Duodenal mucosa (tissue), 2 donors: ENCODE measurements around the gene NLRC5.

Experiments
- H3K27ac ChIP-seq: one replicate; pipeline ENCODE4 v1.7.0; 2013; ENCODE audit warnings: low read depth, low read length
- H3K27me3 ChIP-seq, 2 donors: one replicate each; pipeline ENCODE4 v1.7.0; 2013; ENCODE audit warnings: low read length in 2 of 2, control low read depth in 1 of 2; ENCODE audit not compliant: insufficient read depth in 2 of 2, control insufficient read depth in 1 of 2
- H3K36me3 ChIP-seq, 2 donors: one replicate each; pipeline ENCODE4 v1.7.0; 2013; ENCODE audit warnings: low read length in 2 of 2, control low read depth in 1 of 2; ENCODE audit not compliant: insufficient read depth in 2 of 2, control insufficient read depth in 1 of 2
- H3K4me1 ChIP-seq, 2 donors: one replicate each; pipeline ENCODE4 v1.7.0; 2013; ENCODE audit warnings: low read length in 2 of 2, control low read depth in 1 of 2; ENCODE audit not compliant: insufficient read depth in 2 of 2, control insufficient read depth in 1 of 2
- H3K4me3 ChIP-seq, 2 donors: one replicate each; pipeline ENCODE4 v1.7.0; 2013; ENCODE audit warnings: low read length in 2 of 2, low read depth in 1 of 2
- H3K9ac ChIP-seq, 2 donors: one replicate each; pipeline ENCODE4 v1.7.0; 2013; ENCODE audit warnings: low read length in 2 of 2, low read depth in 1 of 2
- H3K9me3 ChIP-seq, 2 donors: one replicate each; pipeline ENCODE4 v1.7.0; 2013; ENCODE audit warnings: low read length in 2 of 2, control low read depth in 1 of 2; ENCODE audit not compliant: control insufficient read depth in 1 of 2

Gene NLRC5

DNA sequence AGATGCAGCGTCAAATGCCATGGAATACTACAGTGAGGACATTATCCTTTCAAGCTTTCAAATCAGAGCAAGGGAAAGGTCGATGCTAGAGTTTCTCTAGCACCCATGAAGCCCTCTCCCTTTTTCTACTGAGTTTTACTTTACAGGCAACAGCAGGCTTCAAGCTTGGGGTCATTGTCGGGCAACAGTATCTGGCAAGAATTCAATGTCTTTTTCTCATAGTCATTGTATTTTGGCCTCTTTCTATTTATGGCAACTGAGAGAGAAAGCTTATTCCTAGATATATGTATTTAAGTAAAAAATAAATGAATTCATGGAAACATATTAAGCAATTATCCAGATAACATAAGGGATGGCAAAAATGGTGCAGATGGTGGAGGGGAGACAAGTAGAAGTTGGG is 28.0 kb upstream of the NLRC5 start:
- Histone ChIP-seq H3K9me3 (no peaks in the 10 kb centered on the region), H3K4me3 (no peak overlapping the region), H3K27ac (no peak overlapping the region), H3K27me3 (no peaks in the 10 kb centered on the region), H3K4me1 (peaks cover 7 to 16% of the 10 kb centered on the region in 2 donors), H3K9ac (no peak overlapping the region), H3K36me3 (no peaks in the 10 kb centered on the region)

DNA sequence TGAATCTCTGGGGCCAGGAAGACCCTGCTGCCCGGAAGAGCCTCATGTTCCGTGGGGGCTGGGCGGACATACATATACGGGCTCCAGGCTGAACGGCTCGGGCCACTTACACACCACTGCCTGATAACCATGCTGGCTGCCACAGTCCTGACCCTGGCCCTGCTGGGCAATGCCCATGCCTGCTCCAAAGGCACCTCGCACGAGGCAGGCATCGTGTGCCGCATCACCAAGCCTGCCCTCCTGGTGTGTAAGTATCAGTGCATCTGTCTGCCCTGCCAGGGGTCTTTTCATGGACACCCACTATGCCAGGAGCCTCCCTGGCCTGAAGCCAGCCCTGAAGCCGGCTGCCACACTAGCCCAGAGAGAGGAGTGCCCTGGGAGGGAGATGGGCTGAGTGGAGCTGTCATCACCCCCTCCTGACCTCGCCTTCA is 27.5 kb upstream of the NLRC5 start, which contains the start of gene CETP:
TSS of gene CETP (plus strand) at position 100 of the 431 bp plus-strand sequence. CDS start at position 130, 30 bp downstream.
- no peak within 1 kb of the TSS for H3K27ac ChIP-seq
- no peaks in the 10 kb centered on the region for H3K9me3 ChIP-seq
- no peaks in the 10 kb centered on the region for H3K27me3 ChIP-seq
- H3K36me3 ChIP-seq = no peaks in the 10 kb centered on the region
- no peak within 1 kb of the TSS for H3K4me3 ChIP-seq
- peaks cover 7 to 16% of the 10 kb centered on the region in 2 donors for H3K4me1 ChIP-seq
- no peak within 1 kb of the TSS for H3K9ac ChIP-seq

DNA sequence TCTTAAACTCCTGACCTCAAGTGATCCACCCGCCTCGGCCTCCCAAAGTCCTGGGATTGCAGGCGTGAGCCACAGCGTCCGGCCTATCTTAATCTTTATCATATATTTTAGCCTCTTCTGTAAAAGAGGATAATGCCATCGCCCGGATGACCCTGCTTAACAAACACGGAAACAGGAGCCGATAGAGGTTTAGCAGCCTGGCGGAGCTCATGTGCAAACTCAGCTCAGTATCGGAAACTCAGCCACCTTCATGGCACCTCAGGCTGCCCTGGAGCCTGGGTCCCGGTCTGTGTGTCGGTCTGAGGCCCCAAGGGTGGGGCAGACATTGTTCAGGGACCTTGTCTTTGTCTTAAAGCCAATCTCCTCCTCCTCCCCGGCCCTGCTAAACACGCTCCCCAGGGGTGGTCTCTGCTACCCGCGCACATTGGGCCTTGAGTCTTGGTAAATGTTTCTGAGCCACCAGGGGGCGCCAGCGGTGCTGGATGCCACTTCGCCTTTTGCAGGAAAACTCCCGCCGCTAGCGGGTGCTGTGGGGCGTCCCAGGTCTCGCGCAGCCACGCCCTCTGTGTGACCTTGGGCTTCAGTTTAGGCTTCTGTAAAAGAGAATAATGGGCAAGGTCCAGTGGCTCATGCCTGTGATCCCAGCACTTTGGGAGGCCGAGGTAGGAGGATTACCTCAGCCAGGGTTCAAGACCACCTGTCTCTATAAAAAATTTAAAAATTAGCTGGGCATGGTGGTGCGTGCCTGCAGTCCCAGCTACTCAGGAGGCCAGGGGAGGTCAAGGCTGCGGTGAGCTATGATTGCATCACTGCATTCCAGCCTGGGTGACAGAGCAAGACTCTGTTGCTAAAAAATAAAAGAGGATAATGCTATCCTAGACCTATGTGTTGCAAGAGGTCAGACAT is 24.9 kb upstream of the NLRC5 start:
- H3K9me3 ChIP-seq = no peaks in the 10 kb centered on the region
- no peaks in the 10 kb centered on the region for H3K27me3 ChIP-seq
- H3K36me3 ChIP-seq = no peaks in the 10 kb centered on the region
- H3K4me1 ChIP-seq = peaks cover 7 to 16% of the 10 kb centered on the region in 2 donors
- H3K27ac ChIP-seq = no peak overlapping the region
- no peak overlapping the region for H3K9ac ChIP-seq
- H3K4me3 ChIP-seq = no peak overlapping the region

DNA sequence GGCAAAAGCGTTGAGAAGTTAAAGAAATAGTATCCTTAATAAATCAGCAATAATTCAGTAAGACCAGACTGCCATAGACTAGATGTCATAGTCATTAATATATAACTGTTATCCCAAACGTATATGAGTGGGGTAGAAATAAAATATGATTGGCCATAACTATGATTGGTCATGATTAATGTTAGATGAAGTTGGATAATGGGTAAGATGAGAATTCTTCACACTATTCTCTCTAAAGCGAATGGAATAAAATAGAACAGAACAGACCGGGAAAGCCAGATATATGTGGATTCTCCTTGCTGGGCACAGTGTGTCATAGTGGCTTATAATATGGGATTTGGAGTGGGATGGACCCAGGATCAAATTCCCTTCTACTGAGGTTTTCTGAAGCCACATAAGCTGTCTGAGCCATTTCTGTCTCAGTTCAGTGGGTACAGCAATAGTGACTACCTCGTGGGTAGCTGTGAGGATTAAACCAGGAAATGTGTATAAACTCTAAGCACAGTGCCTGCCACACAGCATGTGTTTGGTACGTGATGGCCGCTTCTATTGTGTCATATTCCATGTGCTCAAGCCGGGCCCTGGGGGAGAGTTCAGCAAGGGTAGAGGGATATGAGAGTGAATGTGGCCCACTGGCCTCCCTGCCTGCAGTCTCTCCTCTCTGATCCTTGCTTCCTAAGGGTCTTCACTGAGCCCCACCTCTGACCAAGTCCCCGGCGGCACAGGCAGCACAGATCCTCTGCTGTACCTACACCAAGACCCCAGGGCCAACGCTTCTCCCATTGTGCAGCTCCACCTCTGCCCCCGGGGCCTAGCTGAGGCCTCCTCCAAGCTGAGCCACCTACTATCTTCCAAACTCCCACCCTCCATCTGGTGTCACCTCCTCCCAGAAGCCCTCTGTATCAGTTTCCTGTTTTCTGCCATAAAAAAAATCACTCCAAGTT is 23.9 kb upstream of the NLRC5 start:
- no peak overlapping the region for H3K27ac ChIP-seq
- no peaks in the 10 kb centered on the region for H3K36me3 ChIP-seq
- no peaks in the 10 kb centered on the region for H3K27me3 ChIP-seq
- H3K9me3 ChIP-seq = no peaks in the 10 kb centered on the region
- no peak overlapping the region for H3K4me3 ChIP-seq
- H3K9ac ChIP-seq = no peak overlapping the region
- peaks cover 7 to 16% of the 10 kb centered on the region in 2 donors for H3K4me1 ChIP-seq

DNA sequence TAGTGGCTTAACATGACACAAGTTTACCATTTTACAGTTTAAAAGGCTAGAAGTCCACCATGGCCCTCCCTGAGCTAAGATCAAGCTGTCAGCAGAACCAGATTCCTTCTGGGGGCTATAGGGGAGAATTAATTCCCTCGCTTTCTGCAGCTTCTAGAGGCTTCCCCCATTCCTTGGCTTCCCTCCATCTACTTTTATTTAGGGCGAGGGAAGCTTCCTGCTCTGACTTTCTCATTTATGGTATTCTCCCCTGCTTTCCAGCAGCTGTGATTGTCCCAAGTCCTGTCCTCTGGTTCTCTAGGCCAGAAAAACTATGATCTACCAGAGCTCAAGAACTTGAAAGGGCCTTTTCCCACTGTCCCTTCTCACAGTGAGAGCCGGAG is 23.3 kb upstream of the NLRC5 start:
- Histone ChIP-seq H3K27me3 (no peaks in the 10 kb centered on the region), H3K9ac (no peak overlapping the region), H3K4me3 (no peak overlapping the region), H3K36me3 (no peaks in the 10 kb centered on the region), H3K9me3 (no peaks in the 10 kb centered on the region), H3K27ac (no peak overlapping the region), H3K4me1 (peaks cover 7 to 16% of the 10 kb centered on the region in 2 donors)

DNA sequence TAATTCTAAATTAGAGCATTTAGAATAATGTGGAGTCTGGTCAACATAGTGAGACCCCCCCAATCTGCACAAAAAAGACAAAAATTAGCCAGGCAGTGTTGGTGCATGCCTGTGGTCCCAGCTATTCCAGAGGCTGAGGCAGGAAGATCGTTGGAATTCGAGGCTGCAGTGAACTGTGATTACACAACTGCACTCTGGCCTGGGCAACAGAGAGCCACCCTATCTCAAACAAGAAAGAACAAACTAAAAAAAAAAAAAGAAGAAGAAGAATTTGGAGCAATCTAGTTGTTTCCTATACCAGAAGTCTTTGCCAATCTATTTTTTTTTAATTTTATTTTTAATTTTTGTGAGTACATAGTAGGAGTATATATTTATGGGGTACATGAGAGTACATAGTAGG is 21.6 kb upstream of the NLRC5 start:
- Histone ChIP-seq H3K9ac (no peak overlapping the region), H3K4me3 (no peak overlapping the region), H3K27ac (no peak overlapping the region), H3K27me3 (no peaks in the 10 kb centered on the region), H3K4me1 (peaks cover 0 to 16% of the 10 kb centered on the region in 2 donors), H3K9me3 (no peaks in the 10 kb centered on the region), H3K36me3 (no peaks in the 10 kb centered on the region)

DNA sequence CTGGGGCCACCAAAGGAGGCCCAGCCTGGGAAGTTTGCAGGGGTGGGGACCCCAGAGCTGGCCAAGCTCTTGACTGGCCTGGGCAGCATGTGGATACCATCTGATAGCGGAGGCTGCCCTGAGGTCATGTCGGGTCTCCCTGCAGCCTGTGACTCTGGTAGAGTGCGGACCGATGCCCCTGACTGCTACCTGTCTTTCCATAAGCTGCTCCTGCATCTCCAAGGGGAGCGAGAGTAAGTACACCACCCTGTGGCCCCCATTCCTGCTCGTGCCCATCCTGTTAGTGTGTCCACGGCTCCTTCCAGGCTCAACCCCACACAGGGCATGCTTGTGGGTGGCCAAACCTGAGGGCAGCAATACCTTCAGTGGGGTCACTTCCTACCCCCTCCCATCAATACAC is 19.6 kb upstream of the NLRC5 start:
- H3K9ac ChIP-seq = no peak overlapping the region
- H3K27ac ChIP-seq = no peak overlapping the region
- H3K4me1 ChIP-seq = peaks cover 0 to 16% of the 10 kb centered on the region in 2 donors
- no peaks in the 10 kb centered on the region for H3K9me3 ChIP-seq
- H3K36me3 ChIP-seq = no peaks in the 10 kb centered on the region
- H3K4me3 ChIP-seq = no peak overlapping the region
- no peaks in the 10 kb centered on the region for H3K27me3 ChIP-seq

DNA sequence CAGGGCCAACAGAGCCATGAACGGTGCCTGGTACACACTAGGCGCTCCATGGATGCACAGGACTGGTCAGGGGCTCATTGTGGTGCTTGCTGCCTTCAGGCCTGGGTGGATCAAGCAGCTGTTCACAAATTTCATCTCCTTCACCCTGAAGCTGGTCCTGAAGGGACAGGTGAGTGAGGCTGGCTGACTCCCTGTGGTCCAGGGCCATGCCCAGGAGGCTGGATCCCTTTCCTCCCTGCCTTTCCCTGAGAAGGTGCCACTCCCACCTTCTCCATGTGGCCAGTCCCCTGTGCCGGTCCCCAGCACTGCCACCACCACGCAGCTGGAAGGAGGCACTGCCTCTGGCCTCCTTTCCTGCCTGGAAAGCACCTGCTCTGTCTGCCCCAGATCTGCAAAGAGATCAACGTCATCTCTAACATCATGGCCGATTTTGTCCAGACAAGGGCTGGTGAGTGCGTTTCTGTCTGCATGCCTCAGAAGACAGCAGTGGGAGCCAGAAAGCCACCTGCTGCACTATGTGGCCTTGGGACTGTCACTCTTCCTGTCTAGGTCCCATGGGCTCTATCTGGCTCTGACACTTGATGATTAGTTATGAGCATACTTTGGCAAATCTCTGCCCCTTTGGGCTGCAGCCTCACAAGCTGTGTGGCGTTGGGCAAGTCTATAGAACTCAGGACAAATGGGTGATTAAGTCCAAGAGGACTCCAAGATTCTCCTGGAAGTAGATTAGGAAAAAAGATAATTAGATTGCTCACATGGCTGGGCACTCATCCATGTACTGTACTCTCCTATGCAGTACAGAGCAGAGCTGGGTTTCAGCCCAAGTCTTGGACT is 18.2 kb upstream of the NLRC5 start:
- Histone ChIP-seq H3K4me1 (peaks cover 0 to 8% of the 10 kb centered on the region in 2 donors), H3K27me3 (no peaks in the 10 kb centered on the region), H3K27ac (no peak overlapping the region), H3K9me3 (no peaks in the 10 kb centered on the region), H3K36me3 (no peaks in the 10 kb centered on the region), H3K4me3 (no peak overlapping the region), H3K9ac (no peak overlapping the region)

DNA sequence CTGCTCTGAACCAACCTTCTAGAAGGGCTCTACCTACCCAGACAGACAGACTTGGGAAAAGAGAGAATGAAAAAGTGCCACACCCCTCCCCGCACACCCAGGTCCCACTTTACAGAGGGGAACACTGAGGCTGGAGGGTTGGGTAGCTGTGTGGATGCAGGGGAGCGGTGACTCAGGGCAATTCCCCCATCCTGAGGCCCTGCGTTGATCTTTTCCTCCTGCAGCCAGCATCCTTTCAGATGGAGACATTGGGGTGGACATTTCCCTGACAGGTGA is 17.7 kb upstream of the NLRC5 start:
- no peaks in the 10 kb centered on the region for H3K9me3 ChIP-seq
- H3K4me1 ChIP-seq = peaks cover 0 to 6% of the 10 kb centered on the region in 2 donors
- H3K27ac ChIP-seq = no peak overlapping the region
- H3K9ac ChIP-seq = no peak overlapping the region
- no peaks in the 10 kb centered on the region for H3K36me3 ChIP-seq
- H3K27me3 ChIP-seq = no peaks in the 10 kb centered on the region
- H3K4me3 ChIP-seq = no peak overlapping the region
